ENCODE results near the gene PERM1.
"Not testable (repeated sequence)": the region's sequence is repeated elsewhere in the genome, so short reads cannot be mapped to it uniquely, and the experiment has no call there.

The PERM1 gene

DNA sequence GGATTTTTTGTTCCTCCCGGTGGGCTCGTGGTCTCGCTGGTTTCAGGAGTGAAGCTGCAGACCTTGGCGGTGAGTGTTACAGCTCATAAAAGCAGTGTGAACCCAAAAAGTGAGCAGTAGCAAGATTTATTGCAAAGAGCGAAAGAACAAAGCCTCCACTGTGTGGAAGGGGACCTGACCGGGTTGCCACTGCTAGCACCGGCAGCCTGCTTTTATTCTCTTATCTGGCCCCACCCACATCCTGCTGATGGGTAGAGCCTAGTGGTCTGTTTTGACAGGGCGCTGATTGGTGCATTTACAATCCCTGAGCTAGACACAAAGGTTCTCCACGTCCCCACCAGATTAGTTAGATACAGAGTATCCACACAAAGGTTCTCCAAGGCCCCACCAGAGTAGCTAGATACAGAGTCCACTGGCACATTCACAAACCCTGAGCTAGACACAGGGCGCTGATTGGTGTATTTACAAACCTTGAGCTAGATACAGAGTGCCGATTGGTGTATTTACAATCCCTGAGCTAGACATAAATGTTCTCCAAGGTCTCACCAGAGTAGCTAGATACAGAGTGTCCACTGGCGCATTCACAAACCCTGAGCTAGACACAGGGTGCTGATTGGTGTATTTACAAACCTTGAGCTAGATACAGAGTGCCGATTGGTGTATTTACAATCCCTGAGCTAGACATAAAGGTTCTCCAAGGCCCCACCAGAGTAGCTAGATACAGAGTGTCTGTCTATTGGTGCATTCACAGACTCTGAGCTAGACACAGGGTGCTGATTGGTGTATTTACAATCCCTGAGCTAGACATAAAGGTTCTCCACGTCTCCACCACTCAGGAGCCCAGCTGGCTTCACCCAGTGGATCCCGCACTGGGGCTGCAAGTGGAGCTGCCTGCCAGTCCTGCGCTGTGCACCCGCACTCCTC, 35.8 kb upstream of the PERM1 start:
- not testable (repeated sequence) for DNase-seq (ENCODE audit: low spot score)

DNA sequence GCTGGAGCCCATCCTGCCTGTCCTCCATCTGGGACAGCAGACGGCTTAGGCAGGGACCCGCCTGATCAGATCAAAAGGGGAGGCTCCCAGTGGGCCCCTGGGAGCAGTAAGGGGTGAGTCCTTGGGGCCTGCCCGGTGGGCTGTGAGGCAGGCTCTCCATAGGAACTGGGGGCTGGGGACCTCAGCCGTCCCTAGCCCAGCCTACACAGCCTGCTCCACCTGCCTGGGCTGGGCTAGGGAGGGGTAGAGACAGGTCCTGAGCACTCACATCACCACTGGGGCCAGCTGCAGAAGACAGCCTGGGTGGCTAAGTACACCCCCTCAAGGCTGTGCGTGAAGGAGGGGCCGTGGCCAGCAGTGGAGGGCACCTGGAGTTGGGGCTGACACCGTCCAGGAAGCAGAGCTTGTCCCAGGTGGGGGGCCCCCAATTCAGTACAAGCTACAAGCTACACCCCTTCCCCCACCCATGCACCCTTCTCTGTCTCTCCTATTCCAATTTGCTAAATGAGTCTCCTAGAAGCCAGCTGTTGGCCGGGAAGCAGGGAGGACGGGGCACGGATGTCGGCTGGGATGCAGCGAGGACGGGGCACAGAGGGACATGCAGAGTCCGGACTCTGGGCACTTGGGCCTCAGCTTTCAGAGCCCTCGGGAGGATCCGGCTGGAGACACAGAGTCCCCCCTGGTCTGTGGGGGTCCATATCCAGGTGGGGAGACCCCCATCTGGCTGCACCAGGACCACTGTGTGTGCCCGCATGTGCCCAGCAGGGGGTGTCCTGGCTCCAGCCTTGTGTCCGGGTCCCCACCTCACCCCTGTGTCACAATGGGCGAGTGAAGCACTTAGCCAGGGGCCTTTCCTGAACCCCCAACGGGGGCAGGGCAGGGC, 33.1 kb upstream of the PERM1 start:
- DNase-seq (ENCODE audit: low spot score) = no peak

DNA sequence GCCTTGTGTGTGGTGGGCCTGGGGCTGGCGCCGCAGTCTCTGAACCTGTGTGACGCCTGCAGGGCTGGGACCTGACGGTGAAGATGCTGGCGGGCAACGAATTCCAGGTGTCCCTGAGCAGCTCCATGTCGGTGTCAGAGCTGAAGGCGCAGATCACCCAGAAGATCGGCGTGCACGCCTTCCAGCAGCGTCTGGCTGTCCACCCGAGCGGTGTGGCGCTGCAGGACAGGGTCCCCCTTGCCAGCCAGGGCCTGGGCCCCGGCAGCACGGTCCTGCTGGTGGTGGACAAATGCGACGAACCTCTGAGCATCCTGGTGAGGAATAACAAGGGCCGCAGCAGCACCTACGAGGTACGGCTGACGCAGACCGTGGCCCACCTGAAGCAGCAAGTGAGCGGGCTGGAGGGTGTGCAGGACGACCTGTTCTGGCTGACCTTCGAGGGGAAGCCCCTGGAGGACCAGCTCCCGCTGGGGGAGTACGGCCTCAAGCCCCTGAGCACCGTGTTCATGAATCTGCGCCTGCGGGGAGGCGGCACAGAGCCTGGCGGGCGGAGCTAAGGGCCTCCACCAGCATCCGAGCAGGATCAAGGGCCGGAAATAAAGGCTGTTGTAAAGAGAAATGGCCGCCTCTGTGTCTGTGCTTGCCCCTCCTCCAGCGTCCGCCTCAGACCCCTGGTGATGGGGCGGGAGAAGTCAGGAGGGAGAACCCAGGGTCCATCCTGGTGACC, 32.2 kb upstream of the PERM1 start:
- DNase-seq (ENCODE audit: low spot score) = peak; percentile 28

DNA sequence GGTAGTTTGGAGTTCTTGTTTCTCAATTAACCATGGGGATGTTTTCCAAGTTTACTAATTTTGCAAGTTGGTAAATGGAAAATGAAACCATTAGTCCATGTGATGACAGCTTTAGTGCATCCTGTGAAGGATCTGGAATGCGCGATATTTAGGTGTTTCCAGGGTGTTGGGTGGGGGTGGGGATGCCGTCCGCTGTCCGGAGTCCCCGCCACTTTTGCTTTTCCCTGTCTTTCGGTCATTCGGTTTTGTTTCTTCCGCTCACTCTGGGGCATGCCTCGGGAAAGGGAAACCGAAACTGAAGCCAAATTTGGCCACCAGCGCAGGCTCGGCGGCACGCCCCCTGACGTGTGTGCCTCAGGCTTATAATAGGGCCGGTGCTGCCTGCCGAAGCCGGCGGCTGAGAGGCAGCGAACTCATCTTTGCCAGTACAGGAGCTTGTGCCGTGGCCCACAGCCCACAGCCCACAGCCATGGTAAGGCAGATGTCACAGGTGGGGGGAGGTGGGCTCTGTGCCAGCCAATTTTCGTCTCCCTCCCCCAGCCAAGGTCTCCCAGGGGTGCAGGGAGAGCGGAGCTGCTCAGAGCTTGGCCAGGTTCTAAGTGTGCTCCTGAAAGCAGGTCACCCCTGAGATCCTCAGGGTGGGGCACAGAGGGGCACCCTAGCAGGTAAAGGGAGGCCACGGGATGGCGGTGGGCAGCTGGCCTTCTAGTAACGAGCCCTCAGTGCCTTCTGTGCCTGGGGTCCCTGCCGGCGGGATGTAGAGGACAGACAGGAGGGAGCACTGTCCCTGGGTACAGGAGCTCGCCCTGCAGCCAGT, 31.4 kb upstream of the PERM1 start, which contains the start of gene ISG15:
Gene ISG15 (plus strand): TSS at position 393 of the 817 bp plus-strand sequence. CDS start 77 bp downstream, at position 470.
- peak; percentile 87 for DNase-seq (ENCODE audit: low spot score)

DNA sequence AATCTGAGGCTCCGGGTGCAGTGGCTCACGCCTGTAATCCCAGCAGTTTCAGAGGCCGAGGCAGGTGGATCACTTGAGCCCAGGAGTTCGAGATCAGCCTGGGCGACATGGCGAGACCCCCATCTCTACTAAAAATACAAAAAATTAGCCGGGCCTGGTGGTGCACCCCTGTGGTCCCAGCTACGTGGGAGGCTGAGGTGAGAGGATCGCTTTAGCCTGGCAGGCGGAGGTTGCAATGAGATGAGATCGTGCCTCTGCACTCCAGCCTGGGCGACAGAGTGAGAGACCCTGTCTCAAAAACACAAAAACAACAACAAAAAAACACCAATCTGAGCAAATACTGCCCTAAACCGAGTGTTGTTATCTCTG, 30.8 kb upstream of the PERM1 start:
- not testable (repeated sequence) for DNase-seq (ENCODE audit: low spot score)

DNA sequence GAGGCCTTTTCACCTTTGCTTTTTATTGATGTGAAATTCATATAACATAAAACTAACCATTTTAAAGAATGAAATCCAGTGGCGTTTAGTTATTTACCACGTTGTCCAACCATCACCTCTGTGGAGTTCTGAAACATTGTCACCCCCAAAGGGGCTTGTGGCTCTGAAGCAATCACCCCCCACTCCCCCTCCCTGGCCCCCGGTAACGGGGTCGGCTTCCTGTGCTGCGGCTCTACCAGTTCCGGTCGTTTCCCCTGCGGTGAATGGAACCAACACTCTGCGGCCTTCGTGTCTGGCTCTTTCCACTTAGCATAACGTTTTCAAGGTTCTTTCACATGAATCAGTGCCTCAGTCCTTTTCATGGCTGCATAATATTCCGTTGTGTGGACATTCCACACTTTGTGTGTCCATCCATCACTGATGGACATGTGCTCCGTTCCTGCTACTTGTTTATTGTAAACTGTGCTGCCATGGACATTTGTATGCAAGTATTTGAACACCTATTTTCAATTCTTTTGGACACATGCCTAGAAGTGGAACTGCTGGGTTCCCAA, 29.6 kb upstream of the PERM1 start:
- DNase-seq (ENCODE audit: low spot score) = no peak

DNA sequence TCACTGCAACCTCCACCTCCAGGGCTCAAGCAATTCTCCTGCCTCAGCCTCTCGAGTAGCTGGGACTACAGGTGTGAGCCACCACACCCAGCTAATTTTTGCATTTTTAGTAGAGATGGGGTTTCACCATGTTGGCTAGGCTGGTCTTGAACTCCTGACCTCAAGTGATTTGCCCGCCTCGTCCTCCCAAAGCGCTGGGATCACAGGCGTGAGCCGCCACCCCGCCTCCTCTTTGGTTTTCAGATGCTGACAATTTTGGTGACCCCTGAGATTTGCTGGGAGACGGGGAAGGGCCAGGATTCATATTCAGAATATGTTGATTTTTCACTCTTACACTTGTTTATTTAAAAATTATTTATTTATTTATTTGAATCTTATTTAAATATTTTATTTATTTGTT, 28.2 kb upstream of the PERM1 start:
- DNase-seq (ENCODE audit: low spot score) = not testable (repeated sequence)

DNA sequence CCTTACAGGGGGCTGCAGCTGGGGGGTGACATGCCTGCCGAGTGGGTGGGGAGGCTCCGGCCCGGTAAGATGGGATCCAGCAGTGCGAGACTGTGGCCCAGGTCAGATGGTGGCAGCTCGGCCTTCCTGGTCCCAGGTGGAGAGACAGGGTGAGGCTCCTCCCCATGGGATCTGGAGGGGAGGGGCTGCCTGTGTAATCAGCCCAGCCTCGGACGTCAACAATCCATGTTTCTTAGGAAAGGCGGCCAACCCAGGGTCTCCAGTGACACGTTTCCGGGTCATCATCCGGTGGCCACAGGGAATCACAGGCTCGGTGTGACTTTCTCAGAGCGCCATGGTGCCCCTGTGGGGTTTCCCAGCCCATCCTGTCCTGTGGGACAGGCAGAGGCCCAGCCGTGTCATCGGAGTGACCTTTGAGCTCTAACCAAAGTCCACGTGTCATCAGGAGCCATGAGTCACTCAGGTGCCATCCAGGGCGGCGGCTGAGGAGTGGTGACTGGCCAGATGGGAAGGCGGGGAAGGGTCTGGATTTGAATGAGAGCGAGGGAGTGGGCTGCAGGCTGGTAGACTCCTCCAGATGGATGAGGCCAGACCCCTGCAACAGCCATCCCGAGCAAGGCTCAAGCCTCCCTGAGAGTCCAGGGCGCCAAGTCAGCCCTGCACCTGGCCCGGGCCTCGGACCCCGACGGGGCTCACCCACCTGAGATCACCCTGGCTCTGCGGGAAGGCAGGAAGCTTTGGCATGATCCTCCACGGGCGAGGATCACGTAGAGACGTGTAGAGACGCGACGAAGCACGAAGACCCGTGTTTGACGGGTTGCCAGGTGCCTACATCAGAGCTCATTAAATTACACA, 24.6 kb upstream of the PERM1 start:
- DNase-seq (ENCODE audit: low spot score) = no peak

DNA sequence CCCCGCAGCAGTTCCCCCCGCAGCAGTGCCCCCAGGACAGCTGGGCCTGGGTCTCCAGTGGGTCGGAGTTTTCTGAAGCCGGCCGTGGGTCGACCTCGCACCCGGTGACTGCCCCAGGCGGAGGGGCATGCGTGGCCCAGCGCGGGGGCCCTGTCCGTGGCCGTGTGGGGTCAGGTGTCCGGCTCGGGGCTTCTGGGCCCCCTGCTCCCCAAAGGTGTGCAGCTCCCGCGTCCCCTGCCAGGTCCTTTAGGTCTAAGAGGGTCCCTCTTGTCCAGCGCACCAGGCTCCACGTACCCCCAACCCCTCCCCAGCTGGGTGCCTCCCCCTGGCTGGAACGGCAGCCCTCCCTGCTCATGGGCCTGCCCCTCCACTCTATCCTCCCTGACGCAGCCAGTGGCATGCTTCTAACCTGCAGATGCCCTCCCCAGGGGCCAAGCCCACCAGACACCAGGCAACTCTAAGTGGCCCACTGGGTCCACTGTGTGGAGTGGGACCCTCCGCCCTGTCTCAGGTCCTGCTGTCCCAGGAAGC, 23.9 kb upstream of the PERM1 start:
- DNase-seq (ENCODE audit: low spot score) = no peak

DNA sequence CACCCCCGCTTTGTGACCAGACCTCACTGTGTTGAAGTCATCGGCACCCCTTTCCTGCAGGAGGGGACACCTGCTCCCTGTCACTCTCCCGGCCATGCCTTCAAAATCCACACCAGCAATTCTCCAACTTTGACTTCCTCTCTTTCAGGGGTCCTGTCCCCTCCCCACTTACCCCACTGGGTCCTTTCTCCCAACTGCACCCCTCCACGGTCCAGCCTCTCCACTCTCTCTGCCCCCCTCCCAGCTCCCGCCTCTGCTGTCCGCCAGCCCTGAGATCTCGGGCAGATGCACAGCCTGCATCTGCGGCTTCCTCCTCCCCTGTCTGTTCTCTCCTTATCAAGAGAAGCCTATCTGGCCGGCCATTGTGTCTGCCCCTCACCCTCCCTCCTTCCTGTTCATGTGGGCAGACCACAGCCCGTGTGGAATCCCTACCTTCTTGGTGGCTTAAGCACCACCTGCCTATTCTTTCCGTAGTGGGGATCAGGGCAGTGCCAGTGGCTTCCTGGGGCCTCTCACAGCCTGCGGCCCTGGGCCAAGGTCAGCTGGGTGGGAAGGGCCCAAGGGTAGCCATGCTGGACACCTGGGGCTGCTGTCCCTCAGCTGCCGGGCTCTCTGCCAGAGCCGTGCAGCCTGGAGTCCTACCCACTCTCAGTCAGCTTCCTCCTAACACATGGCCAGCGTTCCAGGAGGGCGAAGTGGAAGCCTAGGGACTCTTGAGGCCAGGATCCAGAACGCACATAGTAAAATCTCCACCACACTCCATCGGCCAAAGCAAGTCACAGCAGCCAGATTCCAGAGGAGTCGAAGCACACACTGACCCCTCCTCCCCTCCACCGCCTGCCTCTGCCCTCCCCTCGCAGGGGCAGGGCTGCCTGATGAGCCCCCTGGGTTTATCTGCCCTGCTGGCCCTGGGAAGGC, 23.1 kb upstream of the PERM1 start:
- no peak for DNase-seq (ENCODE audit: low spot score)

DNA sequence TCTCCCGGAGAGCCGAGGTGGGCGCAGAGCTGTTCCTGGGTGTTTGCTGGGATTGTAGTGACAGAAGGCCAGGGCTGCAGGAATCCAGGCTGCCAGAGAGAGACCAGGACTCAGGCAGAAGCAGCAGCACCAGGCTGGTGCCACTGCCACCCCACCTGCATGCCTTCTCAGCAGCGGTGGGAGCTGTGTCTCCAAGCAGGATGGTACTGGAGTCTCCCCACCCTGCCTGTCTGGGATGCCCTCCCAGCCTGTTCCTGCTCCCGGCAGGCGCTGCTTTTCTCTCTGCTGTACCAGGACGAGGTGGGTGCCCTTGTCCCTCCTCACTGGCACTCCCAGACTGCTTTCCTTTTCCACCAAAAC, 22.5 kb upstream of the PERM1 start:
- no peak for DNase-seq (ENCODE audit: low spot score)

DNA sequence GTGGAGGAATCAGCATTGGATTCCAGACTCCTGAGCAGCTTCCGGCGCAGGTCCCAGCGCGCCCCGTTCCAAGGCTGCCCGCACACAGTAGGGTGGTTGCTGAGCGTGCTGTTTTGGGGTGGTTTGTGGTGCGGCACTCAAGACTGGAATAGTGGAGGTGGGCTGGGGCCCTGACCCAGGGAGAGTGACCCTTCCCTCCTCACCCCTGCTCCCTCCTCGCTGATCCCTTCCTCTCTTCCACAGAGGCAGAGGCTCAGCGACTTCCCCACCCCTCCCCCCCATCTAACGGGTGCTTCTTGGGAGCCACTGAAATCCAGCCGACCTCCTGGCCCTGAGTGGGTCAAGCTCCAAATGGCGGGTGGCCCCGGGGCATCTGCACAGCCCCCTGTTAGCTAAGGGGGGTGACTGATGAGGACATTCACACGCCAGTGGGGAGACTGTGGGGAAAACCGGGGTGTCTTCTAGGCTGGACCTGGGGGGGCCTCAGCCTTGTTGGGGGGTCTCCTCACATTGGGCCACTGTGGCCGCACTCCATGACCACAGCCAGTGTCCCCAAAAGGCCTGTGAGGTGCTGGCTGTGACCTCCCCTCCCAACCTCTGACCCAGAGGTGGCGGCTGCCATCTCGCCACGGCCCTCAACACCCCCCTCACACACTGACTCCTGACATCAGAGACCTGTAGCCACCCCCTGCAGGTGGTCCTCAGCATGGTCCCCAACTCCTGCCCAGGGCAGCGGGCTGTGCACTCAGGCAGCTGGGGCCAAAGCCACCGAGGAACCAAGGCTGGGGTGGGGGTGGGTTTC, 21.9 kb upstream of the PERM1 start:
- no peak for DNase-seq (ENCODE audit: low spot score)

DNA sequence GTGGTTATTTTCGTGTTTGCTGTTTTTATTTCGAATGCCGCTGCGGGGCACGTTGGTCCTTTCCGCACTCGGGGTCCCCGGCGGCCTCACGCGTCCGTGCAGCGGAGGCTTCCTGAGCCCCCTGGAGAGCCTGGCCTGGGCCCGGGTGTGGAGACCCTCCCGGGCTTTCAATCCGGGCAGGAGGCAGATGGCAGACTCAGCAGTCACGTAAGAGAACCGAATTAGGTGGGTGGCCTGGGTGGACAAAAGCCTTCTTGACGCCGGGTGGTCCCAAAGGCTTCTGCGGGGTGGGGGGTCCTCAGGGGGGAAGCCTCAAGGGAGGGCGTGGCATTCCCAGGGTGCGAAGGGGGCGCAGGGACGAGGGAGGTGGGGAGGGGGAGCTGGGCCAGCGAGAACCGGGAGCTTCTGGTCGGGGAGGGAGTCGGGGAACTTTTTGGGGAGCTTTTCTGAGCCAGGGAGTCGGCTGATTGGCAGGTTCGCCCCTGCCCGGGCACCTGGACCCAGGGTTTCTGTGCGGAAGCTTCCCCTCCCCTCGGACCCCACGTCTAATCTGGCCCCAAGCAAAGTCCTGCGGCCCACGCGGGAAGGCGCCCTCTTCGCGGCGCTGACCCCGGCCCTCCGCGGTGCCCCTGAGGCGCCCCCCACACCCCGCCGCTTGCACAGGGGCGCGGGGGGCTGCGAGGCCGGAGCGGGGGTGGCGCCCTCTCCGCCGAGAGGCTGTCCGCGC, 19.3 kb upstream of the PERM1 start:
- DNase-seq (ENCODE audit: low spot score) = no peak

DNA sequence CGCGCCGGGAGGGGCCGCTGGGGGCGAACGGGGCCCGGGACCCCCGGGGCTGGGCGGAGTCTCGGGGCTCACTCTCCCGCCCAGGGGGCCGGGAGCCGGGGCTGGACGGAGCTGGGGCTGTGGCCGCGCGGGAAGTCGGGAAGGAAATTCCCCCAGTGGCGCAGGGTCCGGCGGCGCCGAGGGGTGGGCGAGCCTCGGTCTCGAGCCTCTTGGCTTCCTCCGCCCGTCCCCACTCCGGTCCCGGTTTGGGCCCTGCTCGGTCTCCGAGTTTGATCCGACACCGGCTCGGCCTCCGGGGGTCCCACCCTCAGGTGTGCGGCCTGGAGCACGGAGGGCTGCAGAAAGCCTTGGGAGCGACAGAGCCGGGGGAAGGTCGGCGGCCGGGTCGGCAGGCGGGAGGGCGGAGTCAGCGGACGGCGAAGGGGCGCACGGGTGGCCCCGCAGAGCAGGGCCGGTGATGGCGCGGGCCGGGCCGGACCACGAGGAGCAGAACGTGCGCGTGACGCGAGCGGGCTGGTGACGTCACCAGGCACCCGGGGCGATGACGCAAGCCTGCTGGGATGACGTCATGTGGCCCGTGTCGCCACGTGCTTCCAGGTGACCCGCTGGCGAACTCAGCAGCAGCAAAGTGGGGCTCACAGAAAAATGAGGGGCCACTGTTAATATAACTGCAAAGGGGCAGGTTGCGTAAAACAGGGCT, 18.6 kb upstream of the PERM1 start:
- peak; percentile 53 for DNase-seq (ENCODE audit: low spot score)

DNA sequence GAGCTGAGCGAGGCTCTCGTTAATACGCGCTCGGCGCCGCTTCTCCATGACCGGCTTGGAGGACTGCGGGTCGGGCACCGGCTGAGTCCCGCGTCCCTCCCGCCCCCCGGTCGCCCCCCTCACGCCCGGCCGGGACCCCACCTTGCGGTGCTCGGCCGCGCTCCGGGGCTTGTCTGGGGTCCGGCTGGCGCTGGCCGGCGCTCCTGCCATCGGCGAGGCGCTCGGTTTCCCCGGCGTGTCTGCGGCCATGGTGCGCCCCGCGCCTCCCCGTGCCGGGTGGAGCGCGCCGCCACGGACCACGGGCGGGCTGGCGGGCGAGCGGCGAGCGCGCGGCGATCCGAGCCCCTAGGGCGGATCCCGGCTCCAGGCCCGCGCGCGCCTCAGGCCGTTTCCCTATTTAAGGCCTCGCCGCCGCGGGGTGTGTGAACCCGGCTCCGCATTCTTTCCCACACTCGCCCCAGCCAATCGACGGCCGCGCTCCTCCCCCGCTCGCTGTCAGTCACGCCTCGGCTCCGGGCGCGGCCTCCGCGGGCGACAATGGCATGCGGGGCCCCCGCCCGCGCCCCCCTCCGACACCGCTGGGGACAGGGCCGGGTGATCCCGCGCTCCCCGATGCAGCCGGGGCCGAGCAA, 17.9 kb upstream of the PERM1 start, which contains the start of gene HES4:
Gene HES4 (minus strand): TSS at position 373 of the 632 bp plus-strand sequence. CDS start 124 bp downstream, at position 249.
- DNase-seq (ENCODE audit: low spot score) = peak; percentile 40

Measured in CD4-positive, alpha-beta T cell treated with Interleukin-15 for 4 hours (primary cell).